Glomerular endothelial cell (primary cell): ENCODE data around the gene VN1R2. TPM values are rescaled to one million over a fixed set of nuclear protein-coding genes. Genes with fewer than 3 reads are reported as not detected.

ENCODE experiments used
- total RNA-seq: library from RNA; depleted of rRNA; stranded (reverse); fragments of >200 nt; gene quantifications from 2 replicates; pipeline ENCODE4 v1.2.3, GENCODE V29; 2015

Gene VN1R2
- total RNA-seq, 1 donor from 2014 or later: not detected

Other genes with a start within 250 kb of the VN1R2 start
- gene ERVV-1, start 244.4 kb upstream of the VN1R2 start, total RNA-seq: not detected in 2 replicates
- not detected in 2 replicates for gene ERVV-2, start 213.6 kb upstream of the VN1R2 start, total RNA-seq
- 24.2 and 30.2 TPM in 2 replicates for gene ZNF160, start 154.9 kb upstream of the VN1R2 start, total RNA-seq
- gene ZNF415, start 125.4 kb upstream of the VN1R2 start, total RNA-seq: 1.6 and 5.5 TPM in 2 replicates
- gene ZNF347, start 99.2 kb upstream of the VN1R2 start, total RNA-seq: 4.5 and 6.0 TPM in 2 replicates
- 1.9 and 2.5 TPM in 2 replicates for gene ZNF665, start 64.9 kb upstream of the VN1R2 start, total RNA-seq
- 18.7 and 28.1 TPM in 2 replicates for gene ZNF677, start 3.4 kb upstream of the VN1R2 start, total RNA-seq
- gene VN1R4, start 9.4 kb downstream of the VN1R2 start, total RNA-seq: not detected in 2 replicates
- 5.1 and 5.3 TPM in 2 replicates for gene ZNF845, start 75.5 kb downstream of the VN1R2 start, total RNA-seq
- 2.6 and 2.7 TPM in 2 replicates for gene ZNF525, start 107.4 kb downstream of the VN1R2 start, total RNA-seq
- gene ZNF765, start 136.9 kb downstream of the VN1R2 start, total RNA-seq: 5.0 and 12.7 TPM in 2 replicates
- gene ZNF761, start 173.7 kb downstream of the VN1R2 start, total RNA-seq: 6.6 and 7.0 TPM in 2 replicates
- gene ZNF813, start 209.4 kb downstream of the VN1R2 start, total RNA-seq: 2.5 and 4.0 TPM in 2 replicates